Ishikawa (cell line): ENCODE results near the gene CD84.

Source experiments
- CEBPB ChIP-seq: IDR thresholded peaks from 2 replicates; pipeline ENCODE4 v1.6.1; 2012
- CREB1 ChIP-seq: IDR thresholded peaks from 2 replicates; pipeline ENCODE4 v1.6.1; 2012; ENCODE audit warnings: low read depth
- EP300 ChIP-seq: IDR thresholded peaks from 2 replicates; pipeline ENCODE4 v1.6.1; 2012; ENCODE audit warnings: borderline replicate concordance
- NFIC ChIP-seq: IDR thresholded peaks from 2 replicates; pipeline ENCODE4 v1.6.1; 2012
- RAD21 ChIP-seq: IDR thresholded peaks from 2 replicates; pipeline ENCODE4 v1.6.1; 2012; ENCODE audit warnings: low read depth
- REST ChIP-seq: IDR thresholded peaks from 2 replicates; pipeline ENCODE4 v1.6.1; 2012; ENCODE audit warnings: low read depth, mild to moderate bottlenecking
- TAF1 ChIP-seq: IDR thresholded peaks from 2 replicates; pipeline ENCODE4 v1.6.1; 2012; ENCODE audit warnings: low read depth, mild to moderate bottlenecking
- TEAD4 ChIP-seq: IDR thresholded peaks from 2 replicates; pipeline ENCODE4 v1.6.1; 2012
- YY1 ChIP-seq: IDR thresholded peaks from 2 replicates; pipeline ENCODE4 v1.6.1; 2012; ENCODE audit warnings: low read depth
- ZBTB7A ChIP-seq: IDR thresholded peaks from 2 replicates; pipeline ENCODE4 v1.6.1; 2012; ENCODE audit warnings: low read depth
- TF ChIP-seq, protein P1 (sequence below): IDR thresholded peaks from 2 replicates; pipeline ENCODE4 v1.6.1; 2012
- TF ChIP-seq, protein P2 (sequence below): IDR thresholded peaks from 2 replicates; pipeline ENCODE4 v1.6.1; 2012

DNA sequence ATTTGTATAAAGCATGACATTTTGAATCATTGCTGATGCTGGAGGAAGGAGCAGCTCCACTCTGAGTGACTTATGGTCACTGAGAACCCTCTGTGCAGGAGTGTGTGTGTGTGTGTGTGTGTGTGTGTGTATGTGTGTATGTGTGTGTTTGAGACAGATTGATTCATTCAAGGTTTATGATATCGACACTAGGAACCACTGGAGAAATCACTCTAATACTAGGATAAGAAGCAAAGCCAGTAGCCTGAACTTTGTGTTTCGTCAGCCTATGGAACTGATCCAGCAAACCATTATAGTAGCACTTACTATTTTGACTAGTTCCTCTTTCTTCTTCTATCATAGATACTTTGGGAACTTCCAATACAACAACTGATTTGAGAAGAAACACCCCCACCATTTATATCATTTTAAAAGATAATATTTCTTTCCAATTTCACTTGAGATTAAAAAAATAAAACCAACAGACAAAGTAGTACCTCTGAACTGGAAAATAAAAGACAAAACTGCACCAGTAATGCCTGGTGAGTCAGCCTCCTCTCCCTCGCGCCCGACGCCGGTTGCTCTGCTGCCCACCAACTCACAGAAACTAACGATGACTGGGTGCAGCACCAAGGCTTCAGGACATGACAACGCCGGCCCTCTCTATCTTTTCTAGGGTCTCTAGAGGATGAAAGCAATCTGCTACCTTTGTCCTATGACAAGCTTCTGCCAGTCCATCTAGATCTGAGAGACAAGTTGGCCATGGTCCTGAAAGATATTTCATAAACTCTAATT lies 46.6 kb upstream of the CD84 start:
- TF ChIP-seq REST, result no peak
- no peak for TF ChIP-seq YY1
- TF ChIP-seq, protein P1, sequence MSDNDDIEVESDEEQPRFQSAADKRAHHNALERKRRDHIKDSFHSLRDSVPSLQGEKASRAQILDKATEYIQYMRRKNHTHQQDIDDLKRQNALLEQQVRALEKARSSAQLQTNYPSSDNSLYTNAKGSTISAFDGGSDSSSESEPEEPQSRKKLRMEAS, result no peak
- TF ChIP-seq EP300, result no peak
- TF ChIP-seq, protein P2, sequence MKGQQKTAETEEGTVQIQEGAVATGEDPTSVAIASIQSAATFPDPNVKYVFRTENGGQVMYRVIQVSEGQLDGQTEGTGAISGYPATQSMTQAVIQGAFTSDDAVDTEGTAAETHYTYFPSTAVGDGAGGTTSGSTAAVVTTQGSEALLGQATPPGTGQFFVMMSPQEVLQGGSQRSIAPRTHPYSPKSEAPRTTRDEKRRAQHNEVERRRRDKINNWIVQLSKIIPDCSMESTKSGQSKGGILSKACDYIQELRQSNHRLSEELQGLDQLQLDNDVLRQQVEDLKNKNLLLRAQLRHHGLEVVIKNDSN, result no peak
- no peak for TF ChIP-seq RAD21
- no peak for TF ChIP-seq TAF1
- TF ChIP-seq CREB1, result no peak
- TF ChIP-seq CEBPB, result no peak
- TF ChIP-seq TEAD4, result no peak
- no peak for TF ChIP-seq ZBTB7A
- no peak for TF ChIP-seq NFIC
